GM19099 (cell line): ENCODE measurements around the gene CYFIP1.

Experiments
- POLR2A ChIP-seq: IDR thresholded peaks from 3 replicates; pipeline ENCODE4 v1.6.1; 2011; ENCODE audit warnings: low read depth; ENCODE audit not compliant: insufficient read length; ENCODE audit errors: extremely low read depth

The CYFIP1 gene

DNA sequence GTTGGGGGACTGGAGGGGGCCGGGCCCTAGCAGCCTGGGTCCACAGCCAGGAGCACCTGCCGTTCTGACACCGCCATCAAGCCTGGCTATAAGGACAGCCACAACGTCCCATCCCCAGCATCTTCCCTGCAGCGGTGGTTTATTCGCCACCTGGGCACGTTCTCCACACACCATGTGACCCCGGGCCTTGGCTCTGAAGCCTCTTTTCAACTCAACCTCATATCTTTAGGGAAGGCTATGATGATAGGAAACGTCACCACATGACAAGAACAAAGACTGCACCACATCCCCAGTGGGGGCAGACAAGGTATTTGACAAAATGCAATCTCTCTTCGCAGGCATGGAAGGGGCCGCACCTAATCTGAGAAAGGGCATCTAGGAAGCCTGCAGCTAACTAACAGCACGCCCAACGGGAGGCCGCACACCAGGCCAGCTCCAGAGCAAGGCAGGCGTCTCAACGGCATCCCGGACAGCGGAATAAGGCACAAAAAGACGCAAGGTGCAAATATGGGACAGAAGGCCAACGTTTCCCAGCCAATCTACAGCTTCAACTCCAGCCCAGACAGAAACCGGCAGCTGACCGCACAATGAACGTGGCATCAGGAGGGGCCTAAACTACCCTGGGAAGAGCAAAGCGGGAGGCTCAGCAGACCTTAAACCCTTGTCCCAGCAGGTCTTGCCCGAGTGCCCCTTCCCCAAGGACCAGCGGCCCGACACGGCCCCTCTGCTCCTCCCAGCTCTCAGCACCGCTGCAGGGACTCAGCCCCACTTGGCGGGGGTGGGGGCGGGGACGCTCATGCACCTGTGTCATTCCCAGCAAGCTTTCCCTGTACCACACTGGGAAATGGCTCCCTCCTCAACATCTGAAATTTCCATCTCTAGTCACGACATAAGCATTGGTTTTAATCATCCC, 99.8 kb downstream of the CYFIP1 start:
- no peak for TF ChIP-seq POLR2A

DNA sequence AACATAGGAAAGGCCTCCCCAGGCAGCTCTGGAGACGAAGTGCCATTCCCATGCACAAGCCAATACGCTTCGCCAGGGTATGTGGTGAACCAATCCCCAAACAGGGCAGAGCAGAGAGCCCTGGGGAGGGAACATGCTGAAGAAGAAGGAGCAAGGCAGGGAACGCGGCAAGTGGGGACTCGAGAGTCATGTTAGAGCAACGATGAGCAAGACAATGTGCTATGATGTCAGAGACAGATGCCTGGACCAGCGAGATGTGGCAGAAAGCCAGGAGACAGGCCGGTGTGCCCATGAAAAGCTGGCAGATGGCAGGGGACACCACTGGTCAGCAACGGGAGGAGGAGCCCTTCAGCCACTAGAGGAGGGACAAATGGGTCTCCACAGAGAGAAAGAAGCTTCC, 102.1 kb downstream of the CYFIP1 start:
- no peak for TF ChIP-seq POLR2A

DNA sequence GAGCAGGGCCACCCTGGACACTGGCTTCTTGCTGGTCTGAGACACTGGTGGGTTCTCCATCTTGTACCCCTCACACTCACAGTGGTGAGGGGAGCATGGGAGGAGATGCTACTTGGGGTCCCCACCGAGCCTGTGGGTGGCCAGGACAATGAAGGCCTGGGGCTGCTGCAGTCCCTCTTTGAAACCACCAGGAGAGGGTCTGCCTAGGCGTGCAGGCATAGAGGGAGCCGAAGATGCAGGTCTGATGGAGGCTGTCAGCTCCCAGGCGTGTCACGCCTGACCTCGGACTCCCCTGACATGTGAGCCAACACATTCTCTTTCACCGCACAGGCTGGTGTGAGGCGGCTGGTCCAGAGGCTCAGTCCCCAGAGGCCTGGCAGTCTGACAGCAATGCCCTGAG, 102.6 kb downstream of the CYFIP1 start:
- no peak for TF ChIP-seq POLR2A

DNA sequence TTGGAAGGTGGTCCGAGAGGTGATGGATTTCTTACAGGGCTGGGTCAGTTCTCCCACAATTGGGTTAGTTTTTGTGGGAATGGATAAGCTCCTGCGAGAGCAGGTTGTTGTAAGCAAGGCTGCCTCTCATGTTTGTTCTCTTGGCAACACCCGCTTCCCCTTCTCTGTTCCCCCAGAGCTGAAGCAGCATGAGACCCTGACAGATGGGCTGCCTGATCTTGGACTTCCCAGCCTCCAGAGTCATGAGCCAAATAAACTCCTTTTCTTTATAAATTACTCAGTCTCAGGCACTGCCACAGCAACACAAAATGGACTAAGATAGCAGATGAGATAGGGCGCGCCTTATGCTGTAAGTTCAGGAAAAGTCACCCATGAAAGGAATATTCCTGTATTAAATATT, 103.1 kb downstream of the CYFIP1 start:
- TF ChIP-seq POLR2A = no peak

DNA sequence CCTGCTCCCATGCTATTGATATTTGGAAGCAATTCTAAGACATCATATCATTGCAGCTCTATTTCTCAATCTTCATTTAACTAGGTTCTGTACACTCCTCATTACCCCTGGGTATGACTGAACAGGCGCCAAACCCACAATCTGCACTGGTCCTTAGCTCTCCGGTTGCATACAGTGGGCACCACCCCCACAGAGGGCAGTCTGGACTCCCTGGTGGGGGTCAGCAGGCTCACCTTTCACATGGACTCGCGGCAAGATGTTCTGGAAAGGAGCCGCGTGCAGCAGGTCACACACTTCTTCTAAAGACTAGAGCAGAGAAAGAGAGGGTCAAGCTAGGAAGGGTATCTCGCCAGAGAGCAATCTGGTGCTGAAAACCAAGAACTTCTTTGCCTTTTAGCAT, 105.2 kb downstream of the CYFIP1 start:
- no peak for TF ChIP-seq POLR2A

DNA sequence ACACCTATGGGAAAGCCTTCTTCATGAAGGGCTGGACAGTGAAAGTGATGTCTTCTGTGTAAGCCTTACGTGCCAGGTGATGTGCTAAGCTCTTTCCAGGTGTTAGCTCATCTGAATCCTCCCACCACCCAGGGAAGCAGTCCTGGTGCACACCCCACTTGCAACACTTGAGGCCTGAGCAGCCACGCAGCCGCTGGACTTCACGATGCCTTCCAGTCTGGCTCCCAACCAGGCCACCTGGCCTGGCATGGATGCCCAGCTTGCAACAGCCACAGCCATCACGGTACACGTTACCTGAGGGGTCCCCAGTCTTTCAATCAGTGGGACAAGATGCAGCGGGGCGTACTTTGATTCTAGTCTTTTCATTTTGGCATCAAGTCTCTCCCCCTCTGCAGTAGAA, 105.9 kb downstream of the CYFIP1 start:
- no peak for TF ChIP-seq POLR2A

DNA sequence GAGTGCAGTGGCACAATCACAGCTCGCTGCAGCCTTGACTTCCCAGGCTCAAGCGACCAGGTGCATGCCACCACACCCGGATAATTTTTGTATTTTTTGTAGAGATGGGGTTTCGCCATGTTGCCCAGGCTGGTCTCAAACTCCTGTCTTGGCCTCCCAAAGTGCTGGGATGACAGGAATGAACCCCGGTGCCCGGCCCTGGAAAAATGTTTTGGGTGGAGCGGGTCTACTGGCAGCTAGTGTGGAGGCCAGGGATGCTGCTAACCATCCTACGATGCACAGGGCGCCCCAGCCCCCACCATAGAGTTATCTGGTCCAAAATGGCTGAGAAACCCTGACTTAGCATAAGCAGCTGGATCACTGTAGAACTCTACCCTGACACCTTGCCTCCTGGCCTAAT, 106.3 kb downstream of the CYFIP1 start:
- no peak for TF ChIP-seq POLR2A

DNA sequence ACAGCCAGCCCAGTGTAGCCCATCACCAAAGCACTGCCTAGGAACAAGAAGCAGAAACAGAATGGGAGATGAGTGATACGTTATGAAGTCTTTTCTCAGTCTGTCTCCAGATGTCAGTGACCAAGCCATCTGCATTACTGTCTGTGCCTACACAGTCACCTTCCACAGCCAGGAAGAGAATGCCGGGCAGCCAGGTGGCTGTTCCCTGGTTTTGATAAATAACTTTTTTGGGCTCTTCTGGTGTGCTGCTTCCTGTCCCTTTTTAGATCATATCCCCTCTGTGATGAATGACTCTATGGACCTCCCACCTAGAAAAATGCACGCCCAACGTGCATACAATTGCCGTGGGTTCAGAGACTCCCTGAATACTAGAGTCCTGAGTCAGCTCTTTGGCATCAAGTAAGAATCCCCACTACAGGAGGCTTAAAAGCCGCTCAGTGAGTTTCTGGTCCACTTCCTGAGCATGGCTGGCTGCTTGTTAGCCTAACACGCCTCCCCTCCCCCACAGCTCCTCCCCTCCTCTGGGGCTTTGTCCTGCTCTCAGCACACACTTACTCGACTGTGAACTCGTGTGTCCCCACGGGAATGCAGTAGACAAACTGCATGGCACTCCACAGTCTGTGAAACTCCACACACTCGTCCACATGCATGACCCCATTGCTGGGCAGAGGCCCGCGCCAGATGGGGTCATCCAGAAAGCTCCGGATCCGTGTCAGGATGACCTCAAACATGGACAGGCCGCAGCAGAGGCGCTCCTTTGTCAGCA, 107.0 kb downstream of the CYFIP1 start:
- no peak for TF ChIP-seq POLR2A

DNA sequence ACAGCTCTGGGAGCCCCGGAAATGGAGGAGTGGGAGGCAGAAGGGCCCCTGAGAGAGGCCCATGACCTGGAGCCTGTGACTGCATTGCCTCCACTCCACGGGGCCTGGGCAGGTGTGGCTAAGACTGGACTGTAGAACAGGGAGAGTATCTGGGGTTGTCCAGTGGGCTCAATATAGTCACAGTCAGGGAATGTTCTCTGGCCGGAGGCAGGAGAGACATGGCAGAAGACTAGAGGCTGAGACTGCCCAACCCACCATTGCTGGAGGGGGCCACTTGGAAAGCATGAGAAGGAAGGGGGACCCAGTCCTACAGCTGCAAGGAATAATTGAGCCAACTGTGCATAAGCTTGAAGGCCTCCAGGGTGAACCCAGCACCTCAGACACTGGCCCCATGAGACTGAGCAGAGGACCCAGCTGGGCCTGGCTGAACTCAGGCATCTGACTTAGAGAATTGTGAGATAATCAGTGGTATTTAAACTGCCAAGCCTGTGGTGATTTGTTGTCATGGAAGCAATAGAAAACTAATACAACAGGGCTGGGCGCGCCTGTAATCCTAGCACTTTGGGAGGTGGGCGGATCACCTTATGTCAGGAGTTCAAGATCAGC, 108.6 kb downstream of the CYFIP1 start:
- no peak for TF ChIP-seq POLR2A

DNA sequence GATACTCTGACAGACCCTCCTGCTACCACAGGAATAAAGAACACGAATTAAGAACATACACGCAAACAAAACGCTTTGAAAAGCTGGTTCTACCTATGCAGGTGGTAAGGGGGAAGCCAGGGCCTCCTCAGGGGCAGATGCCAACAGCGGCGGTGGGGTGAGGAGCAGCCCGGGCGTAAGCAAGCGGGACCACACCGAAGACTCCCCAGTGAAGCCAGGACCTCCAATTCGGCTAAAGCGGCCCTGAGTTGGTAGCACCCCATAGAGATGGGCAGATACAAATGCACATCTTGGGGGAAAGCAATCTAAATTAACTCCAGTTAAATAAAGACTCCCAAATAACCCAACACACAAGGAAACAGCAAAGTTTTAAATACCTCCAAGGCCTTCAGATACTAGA, 109.3 kb downstream of the CYFIP1 start:
- TF ChIP-seq POLR2A = no peak

DNA sequence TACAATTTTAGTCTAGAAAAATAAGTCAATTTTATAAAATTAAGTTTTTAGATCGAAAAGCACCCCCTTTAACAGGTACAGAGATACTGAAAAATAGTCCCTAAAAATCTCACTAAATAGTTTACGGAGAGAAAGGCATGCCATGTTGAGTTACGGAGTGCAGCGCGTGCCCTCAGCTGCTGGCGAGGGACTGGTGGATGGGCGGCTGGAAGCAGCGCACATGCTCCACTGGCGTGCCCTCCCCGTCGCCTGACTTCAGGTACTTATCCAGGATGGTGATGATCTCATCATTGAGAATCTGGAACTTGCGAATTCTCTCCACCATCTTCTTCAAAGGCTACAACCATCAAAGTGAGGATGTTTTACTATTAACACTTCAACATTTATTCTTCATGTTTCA, 110.3 kb downstream of the CYFIP1 start:
- TF ChIP-seq POLR2A = no peak

DNA sequence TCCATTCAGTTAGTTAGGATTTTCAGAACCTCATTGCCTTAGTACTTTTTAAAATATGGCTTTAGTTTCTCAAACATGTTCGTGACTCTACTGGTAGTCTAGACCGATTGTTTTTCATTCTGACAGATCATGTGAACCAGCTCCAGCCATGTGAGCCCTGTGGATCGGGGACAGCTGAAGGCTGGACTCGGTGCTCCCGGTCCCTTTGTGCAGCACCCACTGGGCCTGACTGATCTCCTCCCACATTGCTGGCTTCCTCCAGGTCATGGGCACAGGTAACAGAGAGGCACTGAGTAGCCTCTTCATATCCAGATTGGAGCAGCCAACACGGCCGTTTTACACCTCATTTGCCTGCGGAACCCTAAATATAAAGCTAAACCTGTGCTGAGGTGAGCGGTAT, 111.2 kb downstream of the CYFIP1 start:
- no peak for TF ChIP-seq POLR2A

DNA sequence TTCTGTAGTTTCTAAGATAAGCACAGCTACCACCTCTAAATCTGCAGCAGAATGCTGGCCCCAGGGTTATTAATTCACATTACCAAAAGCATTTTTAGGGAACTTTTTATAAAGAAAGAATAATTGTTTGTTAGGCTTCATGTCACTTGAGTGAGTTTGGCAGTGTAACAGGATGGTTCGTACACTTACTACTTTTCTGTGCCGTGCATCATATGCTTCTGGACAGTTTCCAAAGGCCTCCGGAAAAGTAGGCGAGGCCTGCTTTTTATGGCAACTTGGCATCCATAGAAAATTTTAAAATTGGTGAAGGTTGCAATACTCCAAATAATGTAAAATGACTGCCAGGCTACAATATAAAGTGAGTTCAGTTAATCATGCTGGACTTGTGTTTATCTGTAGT, 111.7 kb downstream of the CYFIP1 start:
- TF ChIP-seq POLR2A = no peak

DNA sequence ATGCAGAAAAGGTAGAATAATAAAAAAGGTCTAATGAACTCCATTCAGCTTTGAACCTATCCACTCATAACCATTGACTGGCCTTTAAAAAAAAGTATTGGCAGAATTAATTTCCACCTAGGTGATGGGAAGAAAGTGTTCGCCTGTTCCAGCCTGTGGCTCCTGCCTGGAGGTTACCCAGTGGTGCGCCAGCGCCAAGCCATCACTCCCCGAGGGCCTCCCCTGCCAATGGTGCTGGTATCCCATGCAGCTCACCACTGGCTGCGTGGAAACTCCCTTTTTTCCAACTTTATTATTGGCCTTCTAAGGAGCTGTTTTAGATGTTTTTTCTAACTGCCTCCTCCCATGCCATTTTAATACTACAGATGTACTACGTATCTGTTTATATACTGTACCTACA, 112.3 kb downstream of the CYFIP1 start:
- no peak for TF ChIP-seq POLR2A

DNA sequence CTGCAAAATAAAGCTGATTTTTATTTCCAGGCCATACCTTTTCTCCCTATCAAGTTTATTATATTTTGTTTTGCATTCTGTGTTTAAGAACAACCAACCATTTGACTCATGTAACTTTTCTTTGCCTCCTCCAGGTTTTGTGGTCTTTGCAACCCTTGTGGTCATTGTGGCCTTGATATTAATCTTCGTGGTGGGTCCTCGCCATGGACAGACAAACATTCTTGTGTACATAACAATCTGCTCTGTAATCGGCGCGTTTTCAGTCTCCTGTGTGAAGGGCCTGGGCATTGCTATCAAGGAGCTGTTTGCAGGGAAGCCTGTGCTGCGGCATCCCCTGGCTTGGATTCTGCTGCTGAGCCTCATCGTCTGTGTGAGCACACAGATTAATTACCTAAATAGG, 114.1 kb downstream of the CYFIP1 start:
- TF ChIP-seq POLR2A = no peak

DNA sequence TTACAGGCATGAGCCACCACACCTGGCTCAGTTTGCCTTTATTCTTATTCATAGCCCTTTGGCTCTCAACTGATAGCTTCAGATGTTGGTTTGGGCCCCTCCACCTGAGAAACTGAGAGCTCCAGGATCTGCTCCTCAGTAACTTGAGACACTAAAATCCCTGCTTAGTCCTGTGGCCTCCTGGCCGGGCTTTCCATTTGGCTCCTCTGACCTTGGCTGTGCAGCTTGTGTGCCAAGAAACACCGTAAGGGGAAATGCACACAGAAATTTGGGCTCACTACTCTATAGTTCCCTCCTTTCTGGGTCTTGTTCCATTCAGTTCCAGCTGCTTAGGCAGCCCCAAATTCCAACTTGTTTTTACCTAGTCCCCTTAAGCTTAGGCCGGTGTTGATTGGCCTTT, 116.8 kb downstream of the CYFIP1 start:
- no peak for TF ChIP-seq POLR2A

DNA sequence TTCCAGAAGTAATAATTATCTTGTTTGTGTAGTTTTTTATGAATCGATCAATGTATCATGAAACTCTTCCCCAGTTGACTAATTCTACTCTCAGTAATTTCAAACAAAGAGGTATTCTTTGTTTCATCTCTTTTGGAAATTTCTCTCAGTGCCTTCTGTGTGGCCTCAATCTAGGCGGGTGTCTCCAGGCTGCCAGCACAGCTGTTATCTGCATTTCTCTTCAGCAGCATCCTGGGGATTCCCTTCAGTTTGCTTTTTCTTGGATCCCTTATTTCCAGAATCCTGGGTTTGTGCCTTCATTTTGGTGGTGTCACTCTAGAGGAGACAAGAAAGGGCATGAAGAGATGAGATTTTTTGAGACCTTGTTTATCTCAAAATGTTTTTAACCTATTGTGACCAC, 119.0 kb downstream of the CYFIP1 start:
- no peak for TF ChIP-seq POLR2A

DNA sequence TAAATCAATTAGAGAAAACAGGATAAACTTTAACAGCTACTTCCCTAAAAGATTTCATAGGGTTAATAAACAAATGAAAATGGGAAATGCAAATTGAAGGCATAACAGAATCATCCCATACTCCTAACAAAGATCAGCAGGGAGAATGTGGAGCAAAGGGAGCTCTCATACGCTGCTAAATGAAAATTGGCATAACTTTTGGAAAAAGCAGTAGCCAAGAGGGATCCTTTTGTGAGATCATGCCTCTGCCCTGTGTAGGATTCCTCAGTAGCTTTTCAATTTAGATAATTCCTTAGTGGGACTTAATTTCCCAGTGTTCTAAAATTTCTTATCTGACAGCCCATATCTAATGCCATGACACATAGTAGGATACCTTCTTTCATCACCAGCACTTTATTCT, 123.5 kb downstream of the CYFIP1 start:
- TF ChIP-seq POLR2A = no peak
